GM18951 (cell line): ENCODE measurements around the gene IL1RAPL2.
"Not testable (repeated sequence)": the region's sequence is repeated elsewhere in the genome, so short reads cannot be mapped to it uniquely, and the experiment has no call there.

Experiments
- POLR2A ChIP-seq: IDR thresholded peaks from 4 replicates; pipeline ENCODE4 v1.6.1; 2011; ENCODE audit warnings: mild to moderate bottlenecking; ENCODE audit not compliant: insufficient read length, insufficient read depth; ENCODE audit errors: extremely low read depth
- in situ Hi-C: fragments of 300-500 bp; cut with MboI; formaldehyde crosslinking; loops from one replicate; pipeline ENCODE4 v1.12.0; 2022; ENCODE audit warnings: low sequenced_read_pairs, mixed read lengths, inconsistent platforms; ENCODE audit not compliant: unreplicated experiment

The IL1RAPL2 gene

DNA sequence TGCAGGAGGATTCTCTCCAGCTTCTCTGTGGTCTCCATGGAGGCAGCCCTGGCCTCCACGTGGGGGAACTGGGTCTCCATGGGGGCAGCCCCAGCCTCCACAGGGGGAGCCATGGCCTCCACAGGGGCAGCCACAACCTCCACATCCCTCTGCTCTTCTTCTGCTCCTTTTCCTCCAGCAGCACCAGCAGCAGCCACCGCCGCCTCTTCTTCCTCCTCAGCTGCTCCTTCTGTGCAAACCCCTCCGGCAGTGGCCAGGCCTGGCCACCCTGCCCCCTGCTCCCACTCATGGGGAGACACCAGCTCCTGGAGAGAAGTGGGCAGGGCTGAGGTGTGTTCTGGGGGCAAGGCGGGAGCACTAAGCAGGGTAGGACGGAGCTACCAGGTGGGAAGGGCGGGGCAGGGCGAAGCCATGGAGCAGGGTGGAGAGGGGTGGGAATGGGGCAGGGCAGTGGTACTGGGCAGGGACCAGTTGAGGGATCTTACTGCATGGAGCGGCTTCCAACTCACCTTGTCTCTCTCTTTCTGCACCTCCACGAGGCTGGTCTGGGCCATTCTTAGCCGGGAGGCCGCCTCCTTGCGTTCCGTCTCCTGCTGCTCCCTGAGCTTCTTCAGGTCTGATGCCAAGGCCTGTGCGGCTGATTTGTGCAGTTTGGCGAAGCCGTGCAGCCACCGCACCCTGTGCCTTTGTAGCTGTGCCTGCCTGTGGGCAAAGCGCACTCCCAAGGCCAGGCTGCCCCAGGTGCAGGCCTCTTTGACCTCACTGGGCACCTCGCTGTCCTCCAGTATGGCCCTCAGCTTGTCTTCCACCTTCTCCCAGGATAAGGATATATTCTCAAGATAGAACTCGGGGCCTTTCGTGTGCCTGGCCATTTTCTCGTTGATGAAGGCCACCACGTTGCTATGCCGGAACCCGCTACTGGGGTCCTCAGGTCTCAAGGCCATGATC lies 653.7 kb downstream of the IL1RAPL2 start:
- in situ Hi-C loops, result no loop called here
- no peak for TF ChIP-seq POLR2A

GRCh38 chrX:105220636-105221035 lies 654.6 kb downstream of the IL1RAPL2 start, which contains the start of gene TEX13A:
Gene TEX13A, minus strand, starts transcription at chrX:105220694. Its CDS starts 297 bp downstream, at chrX:105220397.
- no peak for TF ChIP-seq POLR2A
- in situ Hi-C loops, result no loop called here

DNA sequence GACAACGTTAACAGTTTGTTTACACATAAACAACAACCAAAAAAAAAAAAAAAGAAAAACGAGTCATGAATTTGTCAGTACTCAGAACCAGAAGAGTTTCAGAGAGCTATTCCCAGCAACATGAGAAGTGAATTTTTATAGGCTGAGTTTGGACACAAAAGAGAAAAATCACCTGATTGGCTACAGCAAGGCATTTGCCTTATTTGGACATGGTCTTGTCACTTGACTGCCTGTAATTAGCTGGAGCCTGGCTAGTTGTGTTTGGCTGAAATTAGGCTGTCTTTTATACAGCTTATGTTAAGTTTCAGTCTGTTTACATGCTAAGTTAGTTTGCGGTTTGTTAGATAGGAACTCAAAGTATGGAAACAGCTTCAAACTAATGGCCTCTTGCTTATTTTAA lies 655.4 kb downstream of the IL1RAPL2 start:
- in situ Hi-C loops, result no loop called here
- TF ChIP-seq POLR2A, result no peak

DNA sequence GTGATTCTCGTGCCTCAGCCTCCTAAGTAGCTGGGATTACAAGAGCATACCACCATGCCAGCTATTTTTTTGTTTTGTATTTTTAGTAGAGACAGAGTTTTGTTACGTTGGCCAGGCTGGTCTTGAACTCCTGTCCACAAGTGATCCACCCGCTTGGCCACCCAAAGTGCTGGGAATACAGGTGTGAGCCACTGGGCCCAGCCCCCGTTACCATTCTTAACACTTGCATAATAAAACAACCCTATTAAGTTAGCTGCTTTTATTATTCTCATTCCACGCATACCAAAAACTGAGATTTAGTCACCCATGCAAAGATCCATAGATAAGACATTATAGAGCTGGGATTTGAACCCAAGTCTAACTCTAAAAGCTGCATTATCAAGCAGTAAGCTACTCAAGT lies 660.5 kb downstream of the IL1RAPL2 start:
- in situ Hi-C loops, result no loop called here
- TF ChIP-seq POLR2A, result no peak

- in situ Hi-C loops, result no loop called here
- no peak for TF ChIP-seq POLR2A
Observed at GRCh38 chrX:105228602-105229001, 662.6 kb downstream of the IL1RAPL2 start.

GRCh38 chrX:105229146-105229545 lies 663.1 kb downstream of the IL1RAPL2 start:
- TF ChIP-seq POLR2A, result no peak
- in situ Hi-C loops, result no loop called here

DNA sequence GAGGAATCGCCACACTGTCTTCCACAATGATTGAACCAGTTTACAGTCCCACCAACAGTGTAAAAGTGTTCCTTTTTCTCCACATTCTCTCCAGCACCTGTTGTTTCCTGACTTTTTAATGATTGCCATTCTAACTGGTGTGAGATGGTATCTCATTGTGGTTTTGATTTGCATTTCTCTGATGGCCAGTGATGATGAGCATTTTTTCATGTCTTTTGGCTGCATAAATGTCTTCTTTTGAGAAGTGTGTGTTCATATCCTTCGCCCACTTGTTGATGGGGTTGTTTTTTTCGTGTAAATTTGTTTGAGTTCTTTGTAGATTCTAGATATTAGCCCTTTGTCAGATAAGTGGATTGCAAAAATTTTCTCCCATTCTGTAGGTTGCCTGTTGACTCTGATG lies 671.4 kb downstream of the IL1RAPL2 start:
- in situ Hi-C loops, result not testable (repeated sequence)

DNA sequence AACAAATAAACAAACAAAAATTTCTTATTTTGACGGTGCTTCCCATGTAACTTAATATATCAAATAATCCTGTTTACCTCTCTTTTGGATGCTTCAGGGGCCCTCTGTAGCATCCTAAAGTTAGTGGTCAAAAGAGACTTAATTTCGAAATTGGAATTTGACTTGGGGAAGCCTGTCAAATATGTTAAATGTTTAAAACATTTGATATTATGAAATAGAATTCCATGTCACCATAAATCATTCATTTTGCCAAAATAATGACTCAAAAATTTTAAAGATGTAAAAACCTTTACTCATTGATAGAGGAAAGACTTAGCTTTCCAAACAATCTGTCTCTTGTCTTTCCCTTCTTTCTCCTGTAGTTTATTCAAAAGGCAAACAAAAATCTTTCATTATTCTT lies 675.1 kb downstream of the IL1RAPL2 start:
- in situ Hi-C loops, result no loop called here
- no peak for TF ChIP-seq POLR2A

GRCh38 chrX:105260291-105261043 lies 694.5 kb downstream of the IL1RAPL2 start:
- in situ Hi-C loops, result no loop called here
- no peak for TF ChIP-seq POLR2A

DNA sequence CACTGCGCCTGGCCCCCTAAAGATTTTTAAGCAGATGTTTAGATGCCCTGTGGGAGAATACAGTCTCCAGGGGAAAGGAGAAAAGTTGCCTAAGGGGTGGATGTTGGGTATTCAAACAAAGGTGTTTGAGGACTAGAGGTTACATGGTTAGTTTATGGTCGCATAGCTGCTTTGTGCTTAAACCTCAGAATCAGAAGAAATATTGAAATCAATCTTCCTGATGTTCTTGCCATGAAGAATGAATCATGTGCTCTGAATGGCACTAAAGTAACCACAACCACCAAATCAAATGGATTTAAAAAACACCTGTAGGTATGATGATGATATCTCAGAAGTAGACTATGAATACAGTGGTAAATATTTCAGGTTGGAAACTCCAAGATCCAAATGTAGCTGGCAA lies 697.2 kb downstream of the IL1RAPL2 start:
- in situ Hi-C loops, result no loop called here
- TF ChIP-seq POLR2A, result no peak

DNA sequence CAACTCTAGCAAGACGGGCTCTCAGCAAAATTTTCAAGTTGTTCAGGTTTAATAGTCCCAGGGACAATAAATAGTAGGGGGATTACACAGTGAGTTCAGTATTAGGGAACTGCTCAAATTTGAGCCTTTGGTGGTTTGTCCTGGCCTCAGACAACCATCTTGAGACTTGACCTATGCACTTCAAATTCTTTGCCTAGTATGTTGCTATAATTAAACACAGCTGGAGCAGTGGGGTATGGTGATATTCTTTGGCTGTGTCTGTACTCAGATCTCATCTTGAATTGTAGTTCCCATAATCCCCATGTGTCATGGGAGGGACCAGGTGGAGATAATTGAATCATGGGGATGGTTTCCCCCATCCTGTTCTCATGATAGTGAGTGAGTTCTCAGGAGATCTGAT lies 697.8 kb downstream of the IL1RAPL2 start:
- in situ Hi-C loops, result no loop called here
- TF ChIP-seq POLR2A, result no peak

DNA sequence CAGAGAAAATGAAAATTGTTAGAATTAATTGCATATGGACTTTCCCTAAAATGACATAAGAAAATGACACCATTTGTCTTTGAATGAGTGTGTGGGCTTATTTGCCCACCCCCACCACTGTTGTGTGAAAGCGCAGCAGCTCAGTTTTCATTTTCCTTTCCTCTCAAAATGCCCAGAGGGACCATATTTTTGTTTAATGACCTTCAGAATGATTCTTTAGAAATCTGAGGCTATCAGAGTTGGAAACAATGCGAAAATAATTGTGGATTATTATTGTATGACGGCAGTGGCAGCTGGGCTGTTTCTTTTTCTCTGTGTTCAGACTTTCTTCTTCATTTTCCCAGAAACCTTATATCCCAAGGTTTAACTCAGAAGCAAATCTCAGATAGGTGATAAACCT lies 699.1 kb downstream of the IL1RAPL2 start:
- in situ Hi-C loops, result no loop called here
- no peak for TF ChIP-seq POLR2A

GRCh38 chrX:105266456-105266855 lies 700.5 kb downstream of the IL1RAPL2 start:
- TF ChIP-seq POLR2A, result no peak
- in situ Hi-C loops, result no loop called here

- TF ChIP-seq POLR2A, result no peak
- in situ Hi-C loops, result no loop called here
Observed at GRCh38 chrX:105267167-105267566, 701.2 kb downstream of the IL1RAPL2 start.
